Small intestine (tissue), 7 donors: ENCODE measurements around the gene GATD1. TPM values are rescaled to one million over a fixed set of nuclear protein-coding genes. Genes with fewer than 3 reads are reported as not detected.

Experiments
- DNase-seq, 2 donors: peaks; one replicate each; pipeline versions ENCODE4 v3.0.0 to v3.0.0-alpha.2; 2013
- FAIRE-seq: peaks from 2 replicates; lab custom pipeline; 2012; peaks lifted over from hg19 to GRCh38; lab: Jason Lieb, UNC
- H3K27ac ChIP-seq, 3 donors: one replicate each; pipeline ENCODE4 v1.5.1; 2013; ENCODE audit warnings: low read length in 2 of 3, mild to moderate bottlenecking in 2 of 3, control low read depth in 1 of 3, inconsistent platforms in 1 of 3, low read depth in 1 of 3, moderate library complexity in 1 of 3
- H3K27me3 ChIP-seq, 3 donors: one replicate each; pipeline ENCODE4 v1.6.1; 2013; ENCODE audit warnings: low read length in 3 of 3, inconsistent platforms in 1 of 3; ENCODE audit not compliant: control insufficient read depth in 3 of 3, insufficient read depth in 3 of 3
- H3K36me3 ChIP-seq, 3 donors: one replicate each; pipeline ENCODE4 v1.6.1; 2013; ENCODE audit warnings: low read length in 3 of 3, inconsistent platforms in 1 of 3, low read depth in 1 of 3, mild to moderate bottlenecking in 1 of 3, moderate library complexity in 1 of 3; ENCODE audit not compliant: control insufficient read depth in 3 of 3, insufficient read depth in 2 of 3
- H3K4me1 ChIP-seq, 3 donors: one replicate each; pipeline ENCODE4 v1.6.1; 2013; ENCODE audit warnings: low read length in 2 of 3, inconsistent platforms in 1 of 3, low read depth in 1 of 3, mild to moderate bottlenecking in 1 of 3, moderate library complexity in 1 of 3; ENCODE audit not compliant: control insufficient read depth in 3 of 3, insufficient read depth in 2 of 3
- H3K4me3 ChIP-seq, 3 donors: one replicate each; pipeline ENCODE4 v1.5.1; 2013; ENCODE audit warnings: low read length in 3 of 3, control low read depth in 1 of 3, inconsistent platforms in 1 of 3, low read depth in 1 of 3, mild to moderate bottlenecking in 1 of 3, moderate library complexity in 1 of 3
- H3K9me3 ChIP-seq, 2 donors: one replicate each; pipeline ENCODE4 v1.6.1; 2013; ENCODE audit warnings: low read depth in 1 of 2, low read length in 1 of 2; ENCODE audit not compliant: control insufficient read depth in 2 of 2, insufficient read depth in 1 of 2
- WGBS, 3 donors: extraction: QIAGEN DNeasy Blood & Tissue Kit; methylation state at CpG; one replicate each; pipeline ENCODE4 v1.1.7; 2013; 5-methylcytosine and 5-hydroxymethylcytosine counted together
- polyA plus RNA-seq, 4 donors: library from polyadenylated mRNA; stranded (reverse) in 3 of 4; unstranded in 1 of 4; fragments of 200-250 nt in 3 of 4; fragments of 120-200 nt in 1 of 4; gene quantifications; one replicate each; pipeline versions ENCODE4 v1.2.1 to v1.2.3, GENCODE V29; 2013
- donor health status: healthy with polysubstance abuse.
- donor health status: control.
- donor health status: control.
- donor health status: Bipolar disorder and iron deficiency.
- donor health status: healthy.

Gene GATD1
- polyA plus RNA-seq, 4 donors = 12.2 to 55.6 (median 29.8) TPM

GRCh38 chr11:816433-816779 is 39.1 kb upstream of the GATD1 start:
- no peak for DNase-seq
- WGBS, 3 donors = 80 to 86% (median 83%) methylated on average over 11 of the region's 11 CpGs
- no peaks in the 10 kb centered on the region for H3K27me3 ChIP-seq

GRCh38 chr11:815675-816432 is 38.6 kb upstream of the GATD1 start:
- no peak for FAIRE-seq
- Histone ChIP-seq H3K4me1 (peaks cover 0 to 20% (median 0%) of the 10 kb centered on the region in 3 donors), H3K4me3 (no peak overlapping the region), H3K27me3 (no peaks in the 10 kb centered on the region), H3K27ac (no peak overlapping the region), H3K36me3 (peaks cover 17 to 62% (median 18%) of the 10 kb centered on the region in 3 donors), H3K9me3 (no peaks in the 10 kb centered on the region)
- WGBS, 3 donors = 80 to 87% (median 86%) methylated on average over 11 of the region's 11 CpGs
- DNase-seq = no peak

More at GRCh38 chr11:816433-816779, 39.1 kb upstream of the GATD1 start:
- H3K27ac ChIP-seq = no peak overlapping the region
- H3K4me1 ChIP-seq = peaks cover 0 to 19% (median 0%) of the 10 kb centered on the region in 3 donors
- FAIRE-seq = no peak
- H3K9me3 ChIP-seq = no peaks in the 10 kb centered on the region
- peaks cover 17 to 62% (median 18%) of the 10 kb centered on the region in 3 donors for H3K36me3 ChIP-seq
- no peak overlapping the region for H3K4me3 ChIP-seq

GRCh38 chr11:813456-814096 is 36.3 kb upstream of the GATD1 start:
- no peak overlapping the region for H3K4me3 ChIP-seq
- no peaks in the 10 kb centered on the region for H3K27me3 ChIP-seq
- DNase-seq = no peak
- H3K4me1 ChIP-seq = peaks cover 0 to 15% (median under 1%) of the 10 kb centered on the region in 3 donors
- no peak overlapping the region for H3K27ac ChIP-seq
- 83 to 86% (median 83%) methylated on average over 9 of the region's 9 CpGs for WGBS, 3 donors
- H3K9me3 ChIP-seq = no peaks in the 10 kb centered on the region
- FAIRE-seq = no peak
- peaks cover 17 to 62% (median 18%) of the 10 kb centered on the region in 3 donors for H3K36me3 ChIP-seq

DNA sequence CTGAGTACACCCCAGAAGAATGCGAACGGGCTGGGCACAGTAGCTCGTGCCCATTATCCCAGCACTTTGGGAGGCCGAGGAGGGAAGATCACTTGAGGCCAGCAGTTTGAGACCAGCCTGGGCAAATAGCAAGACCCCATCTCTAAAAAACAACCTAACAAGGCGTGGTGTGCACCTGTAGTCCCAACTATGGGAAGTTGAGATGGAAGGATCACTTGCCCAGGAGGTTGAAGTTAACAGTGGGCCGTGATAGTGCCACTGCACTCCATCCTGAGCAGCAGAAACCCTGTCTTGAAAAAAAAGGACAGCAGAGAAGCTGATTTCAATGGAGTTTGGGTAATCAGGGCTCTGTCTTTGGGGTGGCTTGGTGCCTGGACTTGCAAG is 35.8 kb upstream of the GATD1 start:
- Histone ChIP-seq H3K36me3 (peaks cover 17 to 62% (median 18%) of the 10 kb centered on the region in 3 donors), H3K27ac (no peak overlapping the region), H3K4me1 (peaks cover 0 to 15% (median 3%) of the 10 kb centered on the region in 3 donors), H3K27me3 (no peaks in the 10 kb centered on the region), H3K9me3 (no peaks in the 10 kb centered on the region), H3K4me3 (no peak overlapping the region)
- WGBS, 3 donors = 87 to 91% (median 89%) methylated on average over 6 of the region's 6 CpGs
- FAIRE-seq = no peak
- no peak for DNase-seq

- DNase-seq = no peak
- FAIRE-seq = no peak
- no peak overlapping the region for H3K4me3 ChIP-seq
- H3K27me3 ChIP-seq = no peaks in the 10 kb centered on the region
- H3K27ac ChIP-seq = no peak overlapping the region
- WGBS, 3 donors = 61 to 80% (median 79%) methylated on average over 3 of the region's 3 CpGs
- peaks cover 0 to 15% (median 3%) of the 10 kb centered on the region in 3 donors for H3K4me1 ChIP-seq
- no peaks in the 10 kb centered on the region for H3K9me3 ChIP-seq
- H3K36me3 ChIP-seq = peaks cover 17 to 62% (median 18%) of the 10 kb centered on the region in 3 donors
These were observed 35.1 kb upstream of the GATD1 start for GRCh38 chr11:812390-812789.

DNA sequence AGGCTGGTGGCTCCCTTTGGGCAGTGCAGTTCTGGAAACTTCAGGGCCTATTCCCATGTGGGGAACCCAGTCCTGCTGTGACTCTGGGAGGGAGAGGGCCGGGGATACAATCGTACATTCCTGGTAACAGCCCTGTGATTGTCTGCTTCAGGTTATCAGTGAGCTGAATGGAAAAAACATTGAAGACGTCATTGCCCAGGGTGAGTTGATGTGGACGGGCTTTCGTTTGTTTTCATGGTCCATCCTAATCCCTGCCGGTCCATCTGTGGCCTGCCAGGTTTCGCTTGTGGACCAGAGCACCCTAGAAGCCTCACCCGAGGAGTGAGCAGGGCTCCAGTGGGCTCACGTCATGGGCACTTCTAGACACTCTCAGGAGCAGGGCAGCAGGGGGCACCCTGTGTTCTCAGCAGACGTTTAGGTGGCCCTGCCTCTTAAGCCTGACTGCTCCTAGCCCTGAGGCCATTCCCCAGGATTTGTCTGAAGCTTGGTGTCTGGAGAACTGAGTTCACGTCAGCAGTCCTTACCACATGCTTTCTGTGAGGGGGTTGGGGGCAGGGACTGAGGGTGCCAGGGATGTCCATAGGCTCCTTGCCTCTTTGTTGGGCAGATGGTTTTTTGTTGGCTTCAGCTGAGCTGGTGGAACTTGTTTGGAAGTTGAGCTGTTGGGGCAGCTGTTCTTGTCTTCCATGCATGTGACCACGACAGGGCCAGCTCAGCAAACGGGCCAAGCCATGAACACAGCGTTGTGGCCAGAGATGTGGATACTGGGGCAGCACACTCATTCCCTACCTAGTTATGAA is 34.4 kb upstream of the GATD1 start:
- WGBS, 3 donors = 52 to 58% (median 52%) methylated on average over 14 of the region's 14 CpGs
- DNase-seq (peak in 1 of 2 donors; percentile 29), FAIRE-seq (no peak)
- peaks cover 17 to 62% (median 18%) of the 10 kb centered on the region in 3 donors for H3K36me3 ChIP-seq
- no peaks in the 10 kb centered on the region for H3K9me3 ChIP-seq
- peaks cover 0 to 15% (median 3%) of the 10 kb centered on the region in 3 donors for H3K4me1 ChIP-seq
- H3K27me3 ChIP-seq = no peaks in the 10 kb centered on the region
- peak overlapping the region in 1 of 3 donors; percentile 98 for H3K4me3 ChIP-seq
- peak overlapping the region in 1 of 3 donors; percentile 11 for H3K27ac ChIP-seq

DNA sequence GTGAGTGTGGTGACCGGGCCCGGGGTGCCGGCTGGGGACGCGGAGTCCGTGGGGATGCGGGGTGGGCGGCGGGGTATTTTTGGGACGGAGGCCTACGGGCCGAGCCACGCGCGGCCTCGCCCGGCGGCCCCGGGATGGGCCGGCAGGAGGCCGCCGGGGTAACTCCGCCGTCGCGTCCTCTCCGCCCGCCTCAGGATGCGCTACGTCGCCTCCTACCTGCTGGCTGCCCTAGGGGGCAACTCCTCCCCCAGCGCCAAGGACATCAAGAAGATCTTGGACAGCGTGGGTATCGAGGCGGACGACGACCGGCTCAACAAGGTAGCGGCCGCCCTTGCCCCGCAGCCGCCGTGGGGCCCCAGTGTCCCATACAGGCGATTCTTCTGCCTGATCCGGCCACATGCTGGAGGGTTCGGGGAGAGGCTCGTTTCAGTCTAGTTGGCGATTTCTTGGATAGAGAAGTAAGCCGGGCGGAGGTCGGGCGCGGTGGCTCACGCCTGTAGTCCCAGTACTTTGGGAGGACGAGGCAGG is 32.8 kb upstream of the GATD1 start:
- H3K4me3 ChIP-seq = peak overlapping the region; percentile 74 to 98 (median 86)
- H3K4me1 ChIP-seq = peaks cover 0 to 18% (median 3%) of the 10 kb centered on the region in 3 donors
- DNase-seq (peak in 1 of 2 donors; percentile 48), FAIRE-seq (no peak)
- H3K36me3 ChIP-seq = peaks cover 15 to 48% (median 18%) of the 10 kb centered on the region in 3 donors
- peak overlapping the region; percentile 68 to 99 (median 98) for H3K27ac ChIP-seq
- WGBS, 3 donors = 0 to 1% (median 0%) methylated on average over 43 to 55 of the region's 55 CpGs
- H3K9me3 ChIP-seq = no peaks in the 10 kb centered on the region
- no peaks in the 10 kb centered on the region for H3K27me3 ChIP-seq
